Bronchial epithelial cell (primary cell): ENCODE results near the gene RFX4. TPM values are rescaled to one million over a fixed set of nuclear protein-coding genes. Genes with fewer than 3 reads are reported as not detected.

Source experiments
- DNase-seq: peaks from one replicate; pipeline ENCODE4 v3.0.0-alpha.2; 2010; ENCODE audit warnings: low read depth
- FAIRE-seq: peaks from 2 replicates; lab custom pipeline; 2011; peaks lifted over from hg19 to GRCh38; lab: Jason Lieb, UNC
- H3K27me3 ChIP-seq: 2 replicates; pipeline ENCODE4 v1.5.1; 2011; ENCODE audit warnings: low read length; ENCODE audit not compliant: control insufficient read depth, insufficient read depth
- H3K36me3 ChIP-seq: 2 replicates; pipeline ENCODE4 v1.5.1; 2011; ENCODE audit warnings: low read length; ENCODE audit not compliant: control insufficient read depth, insufficient read depth
- H3K4me3 ChIP-seq: 2 replicates; pipeline ENCODE4 v1.5.1; 2011; ENCODE audit warnings: mild to moderate bottlenecking, low read depth, low read length, control low read depth
- total RNA-seq: library from RNA; depleted of rRNA; stranded (reverse); fragments of >200 nt; gene quantifications from 2 replicates; pipeline ENCODE4 v1.2.1, GENCODE V29; 2014
- TF ChIP-seq, protein P1 (sequence below): IDR thresholded peaks from 2 replicates; pipeline ENCODE4 v1.5.1; 2011; ENCODE audit warnings: mild to moderate bottlenecking, moderate library complexity, low read length, control low read depth, inconsistent platforms; ENCODE audit not compliant: insufficient read depth, severe bottlenecking

RFX4 gene
- total RNA-seq, 1 donor from 2014 or later = not detected

DNA sequence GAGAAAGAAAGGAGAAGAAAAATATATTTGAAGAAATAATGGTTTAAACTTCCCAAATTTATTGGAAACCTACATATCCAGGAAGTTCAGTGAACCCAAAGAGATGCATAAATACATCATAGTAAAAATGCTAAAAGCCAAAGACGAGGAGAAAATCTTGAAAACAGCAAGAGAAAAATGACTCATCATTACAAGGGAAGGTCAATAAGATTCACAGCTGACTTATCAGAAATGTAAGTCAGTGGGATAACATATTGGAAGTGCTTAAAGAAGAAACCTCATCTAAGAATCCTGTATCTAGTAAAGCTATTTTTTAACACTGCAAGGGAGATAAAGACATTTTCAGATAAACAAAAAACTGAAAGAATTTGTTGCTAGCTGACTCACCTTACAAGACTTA lies 211.6 kb downstream of the RFX4 start:
- FAIRE-seq = no peak
- Histone ChIP-seq H3K4me3 (no peak overlapping the region), H3K27me3 (no peaks in the 10 kb centered on the region), H3K36me3 (no peaks in the 10 kb centered on the region)
- TF ChIP-seq, protein P1, sequence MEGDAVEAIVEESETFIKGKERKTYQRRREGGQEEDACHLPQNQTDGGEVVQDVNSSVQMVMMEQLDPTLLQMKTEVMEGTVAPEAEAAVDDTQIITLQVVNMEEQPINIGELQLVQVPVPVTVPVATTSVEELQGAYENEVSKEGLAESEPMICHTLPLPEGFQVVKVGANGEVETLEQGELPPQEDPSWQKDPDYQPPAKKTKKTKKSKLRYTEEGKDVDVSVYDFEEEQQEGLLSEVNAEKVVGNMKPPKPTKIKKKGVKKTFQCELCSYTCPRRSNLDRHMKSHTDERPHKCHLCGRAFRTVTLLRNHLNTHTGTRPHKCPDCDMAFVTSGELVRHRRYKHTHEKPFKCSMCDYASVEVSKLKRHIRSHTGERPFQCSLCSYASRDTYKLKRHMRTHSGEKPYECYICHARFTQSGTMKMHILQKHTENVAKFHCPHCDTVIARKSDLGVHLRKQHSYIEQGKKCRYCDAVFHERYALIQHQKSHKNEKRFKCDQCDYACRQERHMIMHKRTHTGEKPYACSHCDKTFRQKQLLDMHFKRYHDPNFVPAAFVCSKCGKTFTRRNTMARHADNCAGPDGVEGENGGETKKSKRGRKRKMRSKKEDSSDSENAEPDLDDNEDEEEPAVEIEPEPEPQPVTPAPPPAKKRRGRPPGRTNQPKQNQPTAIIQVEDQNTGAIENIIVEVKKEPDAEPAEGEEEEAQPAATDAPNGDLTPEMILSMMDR = no peak
- DNase-seq = peak; percentile 11

DNA sequence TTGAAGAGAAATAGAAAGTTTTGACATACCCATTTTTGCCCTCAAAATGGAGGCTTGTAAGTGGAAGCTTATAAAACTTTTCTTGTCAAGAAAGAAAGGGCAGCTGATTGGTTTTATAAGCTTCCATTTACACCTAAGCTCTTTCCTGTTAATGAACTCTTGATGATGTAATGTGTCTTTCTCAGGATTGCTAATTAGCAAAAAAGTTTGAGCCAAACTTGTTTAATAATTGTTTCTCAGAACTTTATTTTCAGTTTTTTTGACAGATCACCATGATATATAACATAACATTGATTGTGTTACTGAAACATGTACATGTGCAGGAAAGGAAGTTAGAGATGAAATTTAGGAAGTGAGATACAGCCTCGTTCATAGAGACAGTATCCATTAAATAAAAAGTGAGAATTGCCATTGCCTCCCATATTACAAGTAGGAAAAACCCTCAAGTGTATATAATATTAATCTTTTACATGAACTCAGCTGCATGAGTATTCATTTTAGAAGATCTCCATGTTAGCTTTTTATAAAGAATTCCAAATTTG lies 218.4 kb downstream of the RFX4 start:
- DNase-seq (no peak), FAIRE-seq (no peak)
- H3K36me3 ChIP-seq = no peaks in the 10 kb centered on the region
- H3K4me3 ChIP-seq = no peak overlapping the region
- no peaks in the 10 kb centered on the region for H3K27me3 ChIP-seq
- TF ChIP-seq, protein P1 = no peak

DNA sequence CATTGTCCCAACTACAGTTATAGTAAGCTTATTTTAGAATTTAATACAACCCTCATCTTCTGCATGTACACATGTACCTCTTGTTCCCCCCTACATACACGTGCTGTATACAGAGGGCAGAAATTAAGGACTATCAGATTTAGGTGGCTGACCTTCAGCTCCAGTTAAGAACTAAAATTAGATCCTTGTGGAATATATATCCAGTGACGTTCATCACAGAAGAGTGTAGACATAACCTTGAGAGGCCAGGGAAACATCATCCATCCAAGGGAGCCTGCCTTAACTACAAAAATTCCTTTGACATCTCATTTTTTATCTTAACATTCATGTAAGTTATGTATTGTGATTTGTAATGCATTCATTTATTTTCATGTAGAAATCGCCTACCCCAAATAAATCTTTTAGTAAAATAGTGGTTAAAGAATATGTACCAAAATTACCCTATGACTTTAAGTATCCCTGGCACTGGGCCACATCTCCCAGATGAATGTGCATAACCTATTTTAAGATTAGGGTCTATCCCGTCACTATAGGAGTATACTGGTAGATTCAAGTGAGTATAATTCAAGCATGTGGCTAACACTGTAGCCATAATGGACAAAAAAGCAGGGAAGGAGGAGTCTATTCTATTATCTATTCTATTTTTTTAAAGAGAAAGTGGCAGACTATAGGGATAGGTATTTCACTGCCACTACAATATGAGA lies 219.2 kb downstream of the RFX4 start:
- H3K4me3 ChIP-seq = no peak overlapping the region
- no peak for FAIRE-seq
- TF ChIP-seq, protein P1 = no peak
- no peaks in the 10 kb centered on the region for H3K27me3 ChIP-seq
- H3K36me3 ChIP-seq = no peaks in the 10 kb centered on the region
- no peak for DNase-seq

DNA sequence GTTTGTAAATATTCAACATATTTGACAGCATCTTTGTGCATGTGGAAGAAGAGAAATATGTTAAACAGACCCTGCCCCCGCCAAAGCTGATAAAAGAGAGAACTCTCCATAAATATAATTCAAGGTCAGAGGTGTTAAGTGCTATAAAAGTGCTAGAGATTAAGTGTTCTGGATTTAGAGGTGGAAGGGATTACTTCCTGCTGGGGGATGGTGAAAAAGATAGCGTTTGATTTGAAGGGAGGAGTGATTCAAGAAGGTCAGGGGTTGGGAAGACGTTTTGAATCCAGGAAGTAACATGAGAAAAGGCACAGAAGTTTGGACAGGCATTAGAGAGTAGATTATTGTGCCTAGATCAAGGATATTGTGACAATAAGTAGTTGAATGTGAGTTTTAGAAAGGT lies 221.9 kb downstream of the RFX4 start:
- FAIRE-seq (no peak), DNase-seq (no peak)
- Histone ChIP-seq H3K4me3 (no peak overlapping the region), H3K36me3 (no peaks in the 10 kb centered on the region), H3K27me3 (no peaks in the 10 kb centered on the region)
- TF ChIP-seq, protein P1 = no peak

Other genes with a start within 250 kb of the RFX4 start
- 9.7 and 9.9 TPM in 2 replicates for gene POLR3B, start 225.3 kb upstream of the RFX4 start, total RNA-seq
- 4.5 and 5.5 TPM in 2 replicates for gene RIC8B, start 191.7 kb downstream of the RFX4 start, total RNA-seq